GM12878 (cell line): ENCODE data around the gene MEX3D. TPM values are rescaled to one million over a fixed set of nuclear protein-coding genes. Genes with fewer than 3 reads are reported as not detected.
A peak's percentile ranks its signal among the peaks of the same experiment; 100 is the strongest.

Source experiments
- CBFB ChIP-seq: IDR thresholded peaks from 2 replicates; pipeline ENCODE4 v1.6.1; 2016; ENCODE audit warnings: antibody characterized with exemption, low read depth
- CUX1 ChIP-seq: IDR thresholded peaks from 2 replicates; pipeline ENCODE4 v1.6.1; 2012; ENCODE audit warnings: improper control_type of control experiment, low read depth, low read length; ENCODE audit not compliant: insufficient replicate concordance
- E4F1 ChIP-seq: fragments of 450-650 bp; IDR thresholded peaks from 2 replicates; pipeline ENCODE4 v1.6.1; 2018; ENCODE audit warnings: borderline replicate concordance, mild to moderate bottlenecking; ENCODE audit not compliant: partially characterized antibody
- EGR1 ChIP-seq, 2 experiments: IDR thresholded peaks; 1 replicate in 1 of 2; 2 replicates in 1 of 2; pipeline ENCODE4 v1.6.1; 2011 to 2012; ENCODE audit warnings: low read depth in 2 of 2, low read length in 2 of 2, borderline replicate concordance in 1 of 2, mild to moderate bottlenecking in 1 of 2, moderate library complexity in 1 of 2
- FOS ChIP-seq: IDR thresholded peaks from 3 replicates; pipeline ENCODE4 v1.6.1; 2011; ENCODE audit warnings: borderline replicate concordance; ENCODE audit not compliant: insufficient read length; ENCODE audit errors: extremely low read depth
- FOXK2 ChIP-seq: fragments of 450-650 bp; IDR thresholded peaks from 2 replicates; pipeline ENCODE4 v1.6.1; 2017; ENCODE audit warnings: mild to moderate bottlenecking, moderate library complexity
- HCFC1 ChIP-seq: fragments of 150-350 bp; IDR thresholded peaks from 2 replicates; pipeline ENCODE4 v1.6.1; 2014; ENCODE audit warnings: low read length
- IRF3 ChIP-seq: fragments of 450-650 bp; IDR thresholded peaks from 2 replicates; pipeline ENCODE4 v1.6.1; 2014; ENCODE audit warnings: mild to moderate bottlenecking
- KAT2A ChIP-seq: conservative IDR thresholded peaks from 2 replicates; pipeline ENCODE4 v1.6.1; 2011; ENCODE audit warnings: low read depth, low read length; ENCODE audit not compliant: control insufficient read depth
- MXI1 ChIP-seq: fragments of 150-350 bp; IDR thresholded peaks from 2 replicates; pipeline ENCODE4 v1.6.1; 2011; ENCODE audit warnings: low read depth, mild to moderate bottlenecking, inconsistent platforms, low read length, improper control_type of control experiment
- MYB ChIP-seq: fragments of 150-350 bp; IDR thresholded peaks from 2 replicates; pipeline ENCODE4 v1.6.1; 2014; ENCODE audit warnings: mild to moderate bottlenecking, low read depth, low read length, borderline replicate concordance
- PAX8 ChIP-seq: fragments of 450-650 bp; IDR thresholded peaks from 2 replicates; pipeline ENCODE4 v1.6.1; 2017; ENCODE audit warnings: mild to moderate bottlenecking, moderate library complexity
- SMAD5 ChIP-seq: IDR thresholded peaks from 2 replicates; pipeline ENCODE4 v1.6.1; 2016; ENCODE audit warnings: antibody characterized with exemption, low read depth
- STAT3 ChIP-seq: IDR thresholded peaks from 2 replicates; pipeline ENCODE4 v1.6.1; 2011; ENCODE audit warnings: low read depth, low read length, improper control_type of control experiment
- TAF1 ChIP-seq: IDR thresholded peaks from 2 replicates; pipeline ENCODE4 v1.6.1; 2011; ENCODE audit warnings: mild to moderate bottlenecking, low read depth, low read length, borderline replicate concordance
- TBL1XR1 ChIP-seq: IDR thresholded peaks from 2 replicates; pipeline ENCODE4 v1.6.1; 2012; ENCODE audit warnings: low read depth, low read length, improper control_type of control experiment
- polyA plus RNA-seq, 11 experiments: library from polyadenylated mRNA; depleted of rRNA in 4 of 11; unstranded in 6 of 11; stranded (reverse) in 5 of 11; fragments of >200 nt; fragmentation: Nextera tagmentation in 4 of 11; fragmentation: Illumina TruSeq in 1 of 11; extraction: Ambion mirVana in 4 of 11; extraction: Trizol in 1 of 11; gene quantifications; 1 replicate in 1 of 11; 2 replicates in 10 of 11; pipeline versions ENCODE4 v1.2.1 to v1.2.3, GENCODE V29; 2011 to 2016; ENCODE audit warnings: inconsistent platforms in 2 of 11, missing spikeins in 2 of 11, low read depth in 1 of 11
- total RNA-seq, 4 experiments: library from RNA; depleted of rRNA in 3 of 4; stranded (reverse); fragments of >200 nt in 3 of 4; fragmentation: Illumina TruSeq in 1 of 4; extraction: Trizol in 1 of 4; gene quantifications; 2 replicates each; pipeline versions ENCODE4 v1.2.1 to v1.2.3, GENCODE V29; 2013 to 2021
- TF ChIP-seq, protein P1 (sequence below): fragments of 450-650 bp; IDR thresholded peaks from 2 replicates; pipeline ENCODE4 v1.6.1; 2017; ENCODE audit warnings: mild to moderate bottlenecking, low read depth, inconsistent platforms; ENCODE audit not compliant: poor library complexity, severe bottlenecking

Gene MEX3D
- total and polyA plus RNA-seq, 10 of the 15 experiments (the other 5 are each of a cell fraction or from before 2014, with no cell fraction given): 0.18 to 6.8 (median 0.81) TPM

DNA sequence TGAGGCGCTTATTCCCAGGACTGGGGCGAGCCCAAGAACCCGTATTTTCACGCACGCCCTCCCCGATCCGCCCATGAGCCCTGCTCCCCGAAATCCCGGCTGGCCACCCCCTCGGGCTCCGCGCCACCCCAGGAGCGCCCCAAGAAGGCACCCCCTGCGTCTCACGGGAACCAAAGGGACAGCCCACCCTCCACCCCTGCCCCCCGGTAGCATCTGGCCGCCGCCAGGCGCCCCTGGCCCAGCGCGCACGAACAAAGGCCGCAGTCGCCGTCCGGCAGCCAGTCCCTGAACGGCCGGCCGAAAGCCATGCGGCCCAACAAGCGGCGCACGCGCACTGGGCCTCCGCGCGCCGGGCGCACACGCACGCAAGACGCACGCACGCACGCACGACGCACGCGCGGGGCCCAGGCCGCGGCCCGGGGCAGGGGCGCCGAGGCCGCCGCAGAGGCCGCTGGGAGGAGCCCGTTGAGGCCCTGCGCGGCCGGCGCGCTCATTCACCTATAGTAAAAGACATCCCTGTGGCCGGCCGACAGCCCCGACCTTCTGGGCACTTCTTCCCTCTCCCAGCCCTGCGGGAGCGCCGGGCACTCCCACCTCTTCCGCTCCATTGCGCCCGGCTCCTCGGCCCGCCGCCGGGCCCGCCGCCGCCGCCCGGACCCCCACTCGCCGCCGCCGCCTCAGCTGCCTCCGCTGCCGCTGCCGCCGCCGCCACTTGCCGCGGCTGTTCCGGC is 24.1 kb upstream of the MEX3D start (continued):
- TF ChIP-seq E4F1 (no peak), MYB (no peak), TAF1 (peak; percentile 86), CBFB (no peak), EGR1 (IDR thresholded peaks at IDR 0.05; ENCODE audit: borderline replicate concordance in 1 of 2, low read depth in 2 of 2, low read length in 2 of 2) (peak in 1 of 2 experiments; percentile 96; a peak in 2 of 3 replicates), FOXK2 (no peak), STAT3 (no peak), TBL1XR1 (no peak), PAX8 (no peak), HCFC1 (peak; percentile 51; the same call in 1 of the 2 replicates), IRF3 (no peak), SMAD5 (peak; percentile 89), CUX1 (no peak), FOS (no peak), MXI1 (peak; percentile 96), KAT2A (no peak)
- TF ChIP-seq, protein P1, sequence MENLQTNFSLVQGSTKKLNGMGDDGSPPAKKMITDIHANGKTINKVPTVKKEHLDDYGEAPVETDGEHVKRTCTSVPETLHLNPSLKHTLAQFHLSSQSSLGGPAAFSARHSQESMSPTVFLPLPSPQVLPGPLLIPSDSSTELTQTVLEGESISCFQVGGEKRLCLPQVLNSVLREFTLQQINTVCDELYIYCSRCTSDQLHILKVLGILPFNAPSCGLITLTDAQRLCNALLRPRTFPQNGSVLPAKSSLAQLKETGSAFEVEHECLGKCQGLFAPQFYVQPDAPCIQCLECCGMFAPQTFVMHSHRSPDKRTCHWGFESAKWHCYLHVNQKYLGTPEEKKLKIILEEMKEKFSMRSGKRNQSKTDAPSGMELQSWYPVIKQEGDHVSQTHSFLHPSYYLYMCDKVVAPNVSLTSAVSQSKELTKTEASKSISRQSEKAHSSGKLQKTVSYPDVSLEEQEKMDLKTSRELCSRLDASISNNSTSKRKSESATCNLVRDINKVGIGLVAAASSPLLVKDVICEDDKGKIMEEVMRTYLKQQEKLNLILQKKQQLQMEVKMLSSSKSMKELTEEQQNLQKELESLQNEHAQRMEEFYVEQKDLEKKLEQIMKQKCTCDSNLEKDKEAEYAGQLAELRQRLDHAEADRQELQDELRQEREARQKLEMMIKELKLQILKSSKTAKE: no peak
